Ishikawa (cell line): ENCODE measurements around the gene BMERB1.

Source experiments
- CEBPB ChIP-seq: IDR thresholded peaks from 2 replicates; pipeline ENCODE4 v1.6.1; 2012
- CREB1 ChIP-seq: IDR thresholded peaks from 2 replicates; pipeline ENCODE4 v1.6.1; 2012; ENCODE audit warnings: low read depth
- EGR1 ChIP-seq: IDR thresholded peaks from 2 replicates; pipeline ENCODE4 v1.6.1; 2012
- EP300 ChIP-seq: IDR thresholded peaks from 2 replicates; pipeline ENCODE4 v1.6.1; 2012; ENCODE audit warnings: borderline replicate concordance
- FOXM1 ChIP-seq: IDR thresholded peaks from 2 replicates; pipeline ENCODE4 v1.6.1; 2012; ENCODE audit warnings: low read depth, borderline replicate concordance
- MAX ChIP-seq: IDR thresholded peaks from 2 replicates; pipeline ENCODE4 v1.6.1; 2012
- NFIC ChIP-seq: IDR thresholded peaks from 2 replicates; pipeline ENCODE4 v1.6.1; 2012
- RAD21 ChIP-seq: IDR thresholded peaks from 2 replicates; pipeline ENCODE4 v1.6.1; 2012; ENCODE audit warnings: low read depth
- REST ChIP-seq: IDR thresholded peaks from 2 replicates; pipeline ENCODE4 v1.6.1; 2012; ENCODE audit warnings: low read depth, mild to moderate bottlenecking
- TAF1 ChIP-seq: IDR thresholded peaks from 2 replicates; pipeline ENCODE4 v1.6.1; 2012; ENCODE audit warnings: low read depth, mild to moderate bottlenecking
- TCF12 ChIP-seq: IDR thresholded peaks from 2 replicates; pipeline ENCODE4 v1.6.1; 2012; ENCODE audit warnings: low read depth
- TEAD4 ChIP-seq: IDR thresholded peaks from 2 replicates; pipeline ENCODE4 v1.6.1; 2012
- USF1 ChIP-seq: IDR thresholded peaks from 2 replicates; pipeline ENCODE4 v1.6.1; 2012
- YY1 ChIP-seq: IDR thresholded peaks from 2 replicates; pipeline ENCODE4 v1.6.1; 2012; ENCODE audit warnings: low read depth
- ZBTB7A ChIP-seq: IDR thresholded peaks from 2 replicates; pipeline ENCODE4 v1.6.1; 2012; ENCODE audit warnings: low read depth

BMERB1 gene

GRCh38 chr16:15521390-15521757 is 87.0 kb downstream of the BMERB1 start:
- TF ChIP-seq TEAD4 (no peak), YY1 (no peak), NFIC (no peak), RAD21 (no peak), TAF1 (no peak), FOXM1 (no peak), CEBPB (no peak), REST (no peak), EGR1 (no peak), ZBTB7A (no peak), MAX (no peak), EP300 (no peak)

- TF ChIP-seq MAX: no peak
- no peak for TF ChIP-seq EGR1
- no peak for TF ChIP-seq RAD21
- no peak for TF ChIP-seq CEBPB
- TF ChIP-seq TAF1: no peak
- TF ChIP-seq FOXM1: no peak
- no peak for TF ChIP-seq NFIC
Observed at GRCh38 chr16:15521758-15522509, 87.5 kb downstream of the BMERB1 start.

GRCh38 chr16:15523092-15523541 is 88.7 kb downstream of the BMERB1 start:
- TF ChIP-seq NFIC (no peak), ZBTB7A (no peak), RAD21 (peak; percentile 28; the same call in 1 of the 2 replicates), YY1 (no peak), CREB1 (no peak), TEAD4 (no peak)

GRCh38 chr16:15523939-15524338 is 89.6 kb downstream of the BMERB1 start:
- TF ChIP-seq ZBTB7A (no peak), TCF12 (no peak), EP300 (no peak), REST (no peak), TAF1 (no peak), EGR1 (no peak), FOXM1 (no peak), MAX (no peak), RAD21 (no peak), TEAD4 (no peak), CREB1 (no peak), USF1 (no peak), NFIC (no peak), CEBPB (no peak), YY1 (no peak)

- TF ChIP-seq MAX: no peak
- TF ChIP-seq NFIC: no peak
- no peak for TF ChIP-seq USF1
- no peak for TF ChIP-seq REST
- no peak for TF ChIP-seq EGR1
- TF ChIP-seq CREB1: no peak
- TF ChIP-seq YY1: no peak
Observed at GRCh38 chr16:15524966-15525365, 90.6 kb downstream of the BMERB1 start.
